Measurements from ENCODE around the gene KLF17.

DNA sequence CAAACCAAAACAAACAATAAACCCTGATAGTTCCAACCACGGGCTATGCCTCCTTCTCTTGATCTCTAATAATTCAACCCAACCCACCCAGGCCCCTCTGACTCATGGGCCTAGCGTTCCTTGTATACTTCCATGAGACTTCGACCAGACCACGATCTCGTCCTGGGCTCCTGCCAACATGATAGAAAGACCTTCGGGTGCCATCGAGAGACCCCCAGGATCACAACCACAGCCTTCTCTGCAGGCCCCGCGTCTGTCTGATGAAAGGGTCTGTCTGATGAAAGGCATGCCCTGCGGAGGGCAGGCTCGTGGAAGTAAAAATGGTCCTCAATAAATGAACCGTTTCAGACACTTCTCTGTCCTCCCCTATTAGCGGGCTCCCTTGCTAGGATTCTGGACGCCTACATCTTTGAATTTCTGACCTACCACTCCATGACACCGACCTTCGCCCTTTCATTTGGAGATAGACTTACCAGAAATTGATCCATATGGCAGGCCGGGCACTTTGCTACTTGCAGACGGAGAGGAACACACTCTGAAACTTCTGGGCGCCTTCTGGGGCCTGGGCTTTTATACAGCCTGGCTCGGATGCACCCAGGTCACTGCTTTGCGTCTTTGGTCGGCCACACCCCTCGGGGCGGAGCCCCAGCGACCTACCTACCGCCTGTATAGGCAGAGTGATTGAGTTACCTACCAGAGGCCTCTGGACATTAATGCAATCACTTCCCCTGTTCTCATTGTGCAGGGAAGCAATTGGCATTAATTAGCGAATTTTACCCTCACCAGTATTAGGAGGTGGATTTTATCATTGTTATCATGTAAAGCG is 28.1 kb downstream of the KLF17 start:
- TF ChIP-seq TAF1 (IDR thresholded peaks at IDR 0.05; ENCODE audit: low read depth) (no peak), EP300 (IDR thresholded peaks at IDR 0.05; ENCODE audit: borderline replicate concordance) (no peak), YY1 (IDR thresholded peaks at IDR 0.05; ENCODE audit: low read depth) (no peak), RAD21 (IDR thresholded peaks at IDR 0.05; ENCODE audit: low read depth) (no peak), CEBPB (IDR thresholded peaks at IDR 0.05) (no peak), EGR1 (IDR thresholded peaks at IDR 0.05) (no peak), FOXM1 (IDR thresholded peaks at IDR 0.05; ENCODE audit: borderline replicate concordance, low read depth) (no peak), NFIC (IDR thresholded peaks at IDR 0.05) (no peak), TEAD4 (IDR thresholded peaks at IDR 0.05) (no peak)
- TF ChIP-seq, protein P1, sequence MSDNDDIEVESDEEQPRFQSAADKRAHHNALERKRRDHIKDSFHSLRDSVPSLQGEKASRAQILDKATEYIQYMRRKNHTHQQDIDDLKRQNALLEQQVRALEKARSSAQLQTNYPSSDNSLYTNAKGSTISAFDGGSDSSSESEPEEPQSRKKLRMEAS (IDR thresholded peaks at IDR 0.05): no peak
- TF ChIP-seq, protein P2, sequence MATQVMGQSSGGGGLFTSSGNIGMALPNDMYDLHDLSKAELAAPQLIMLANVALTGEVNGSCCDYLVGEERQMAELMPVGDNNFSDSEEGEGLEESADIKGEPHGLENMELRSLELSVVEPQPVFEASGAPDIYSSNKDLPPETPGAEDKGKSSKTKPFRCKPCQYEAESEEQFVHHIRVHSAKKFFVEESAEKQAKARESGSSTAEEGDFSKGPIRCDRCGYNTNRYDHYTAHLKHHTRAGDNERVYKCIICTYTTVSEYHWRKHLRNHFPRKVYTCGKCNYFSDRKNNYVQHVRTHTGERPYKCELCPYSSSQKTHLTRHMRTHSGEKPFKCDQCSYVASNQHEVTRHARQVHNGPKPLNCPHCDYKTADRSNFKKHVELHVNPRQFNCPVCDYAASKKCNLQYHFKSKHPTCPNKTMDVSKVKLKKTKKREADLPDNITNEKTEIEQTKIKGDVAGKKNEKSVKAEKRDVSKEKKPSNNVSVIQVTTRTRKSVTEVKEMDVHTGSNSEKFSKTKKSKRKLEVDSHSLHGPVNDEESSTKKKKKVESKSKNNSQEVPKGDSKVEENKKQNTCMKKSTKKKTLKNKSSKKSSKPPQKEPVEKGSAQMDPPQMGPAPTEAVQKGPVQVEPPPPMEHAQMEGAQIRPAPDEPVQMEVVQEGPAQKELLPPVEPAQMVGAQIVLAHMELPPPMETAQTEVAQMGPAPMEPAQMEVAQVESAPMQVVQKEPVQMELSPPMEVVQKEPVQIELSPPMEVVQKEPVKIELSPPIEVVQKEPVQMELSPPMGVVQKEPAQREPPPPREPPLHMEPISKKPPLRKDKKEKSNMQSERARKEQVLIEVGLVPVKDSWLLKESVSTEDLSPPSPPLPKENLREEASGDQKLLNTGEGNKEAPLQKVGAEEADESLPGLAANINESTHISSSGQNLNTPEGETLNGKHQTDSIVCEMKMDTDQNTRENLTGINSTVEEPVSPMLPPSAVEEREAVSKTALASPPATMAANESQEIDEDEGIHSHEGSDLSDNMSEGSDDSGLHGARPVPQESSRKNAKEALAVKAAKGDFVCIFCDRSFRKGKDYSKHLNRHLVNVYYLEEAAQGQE (IDR thresholded peaks at IDR 0.05; ENCODE audit: low read depth): no peak
